HG03378 (cell line): ENCODE data around the gene NGEF.

Experiments
- ATAC-seq: cut with Tn5 transposase; IDR thresholded peaks from one replicate; pipeline ENCODE4 v1.9.1; 2021; ENCODE audit warnings: mild to moderate bottlenecking, moderate library complexity; ENCODE audit not compliant: unreplicated experiment

NGEF gene

GRCh38 chr2:233002829-233003657 is 10.0 kb downstream of the NGEF start:
- ATAC-seq, result no peak

GRCh38 chr2:233000886-233001750 is 11.9 kb downstream of the NGEF start:
- ATAC-seq, result no peak

- ATAC-seq, result no peak
Measured at GRCh38 chr2:232999354-232999753, 13.7 kb downstream of the NGEF start.

- ATAC-seq, result no peak
Measured at GRCh38 chr2:232998666-232998985, 14.4 kb downstream of the NGEF start.

GRCh38 chr2:232997749-232998665 is 15.0 kb downstream of the NGEF start:
- ATAC-seq, result no peak

- no peak for ATAC-seq
Measured at GRCh38 chr2:232994446-232994845, 18.6 kb downstream of the NGEF start.

GRCh38 chr2:232993231-232993821 is 19.7 kb downstream of the NGEF start:
- no peak for ATAC-seq

GRCh38 chr2:232986155-232986554 is 26.9 kb downstream of the NGEF start:
- no peak for ATAC-seq

GRCh38 chr2:232984451-232985207 is 28.4 kb downstream of the NGEF start:
- no peak for ATAC-seq

GRCh38 chr2:232983669-232984140 is 29.4 kb downstream of the NGEF start:
- ATAC-seq, result no peak

GRCh38 chr2:232982926-232983668 is 30.0 kb downstream of the NGEF start:
- ATAC-seq, result no peak

- ATAC-seq, result no peak
Measured at GRCh38 chr2:232981767-232982360, 31.2 kb downstream of the NGEF start.

GRCh38 chr2:232981356-232981755 is 31.7 kb downstream of the NGEF start:
- ATAC-seq, result no peak

- no peak for ATAC-seq
Measured at GRCh38 chr2:232980683-232981082, 32.4 kb downstream of the NGEF start.

- ATAC-seq, result no peak
Measured at GRCh38 chr2:232979871-232980461, 33.1 kb downstream of the NGEF start.

- ATAC-seq, result no peak
Measured at GRCh38 chr2:232977438-232977971, 35.6 kb downstream of the NGEF start.

GRCh38 chr2:232976666-232977437 is 36.2 kb downstream of the NGEF start:
- ATAC-seq, result no peak
